Small intestine (tissue), 7 donors: ENCODE data around the gene TOM1L2. TPM values are rescaled to one million over a fixed set of nuclear protein-coding genes. Genes with fewer than 3 reads are reported as not detected.
"Not testable (repeated sequence)": the region's sequence is repeated elsewhere in the genome, so short reads cannot be mapped to it uniquely, and the experiment has no call there.

Source experiments
- DNase-seq, 2 donors: peaks; one replicate each; pipeline versions ENCODE4 v3.0.0 to v3.0.0-alpha.2; 2013
- FAIRE-seq: peaks from 2 replicates; lab custom pipeline; 2012; peaks lifted over from hg19 to GRCh38; lab: Jason Lieb, UNC
- H3K27ac ChIP-seq, 3 donors: one replicate each; pipeline ENCODE4 v1.5.1; 2013; ENCODE audit warnings: low read length in 2 of 3, mild to moderate bottlenecking in 2 of 3, control low read depth in 1 of 3, inconsistent platforms in 1 of 3, low read depth in 1 of 3, moderate library complexity in 1 of 3
- H3K27me3 ChIP-seq, 3 donors: one replicate each; pipeline ENCODE4 v1.6.1; 2013; ENCODE audit warnings: low read length in 3 of 3, inconsistent platforms in 1 of 3; ENCODE audit not compliant: control insufficient read depth in 3 of 3, insufficient read depth in 3 of 3
- H3K36me3 ChIP-seq, 3 donors: one replicate each; pipeline ENCODE4 v1.6.1; 2013; ENCODE audit warnings: low read length in 3 of 3, inconsistent platforms in 1 of 3, low read depth in 1 of 3, mild to moderate bottlenecking in 1 of 3, moderate library complexity in 1 of 3; ENCODE audit not compliant: control insufficient read depth in 3 of 3, insufficient read depth in 2 of 3
- H3K4me1 ChIP-seq, 3 donors: one replicate each; pipeline ENCODE4 v1.6.1; 2013; ENCODE audit warnings: low read length in 2 of 3, inconsistent platforms in 1 of 3, low read depth in 1 of 3, mild to moderate bottlenecking in 1 of 3, moderate library complexity in 1 of 3; ENCODE audit not compliant: control insufficient read depth in 3 of 3, insufficient read depth in 2 of 3
- H3K4me3 ChIP-seq, 3 donors: one replicate each; pipeline ENCODE4 v1.5.1; 2013; ENCODE audit warnings: low read length in 3 of 3, control low read depth in 1 of 3, inconsistent platforms in 1 of 3, low read depth in 1 of 3, mild to moderate bottlenecking in 1 of 3, moderate library complexity in 1 of 3
- H3K9me3 ChIP-seq, 2 donors: one replicate each; pipeline ENCODE4 v1.6.1; 2013; ENCODE audit warnings: low read depth in 1 of 2, low read length in 1 of 2; ENCODE audit not compliant: control insufficient read depth in 2 of 2, insufficient read depth in 1 of 2
- WGBS, 3 donors: extraction: QIAGEN DNeasy Blood & Tissue Kit; methylation state at CpG; one replicate each; pipeline ENCODE4 v1.1.7; 2013; 5-methylcytosine and 5-hydroxymethylcytosine counted together
- polyA plus RNA-seq, 4 donors: library from polyadenylated mRNA; stranded (reverse) in 3 of 4; unstranded in 1 of 4; fragments of 200-250 nt in 3 of 4; fragments of 120-200 nt in 1 of 4; gene quantifications; one replicate each; pipeline versions ENCODE4 v1.2.1 to v1.2.3, GENCODE V29; 2013
- donor health status: healthy with polysubstance abuse.
- donor health status: control.
- donor health status: control.
- donor health status: Bipolar disorder and iron deficiency.
- donor health status: healthy.

Gene TOM1L2
- polyA plus RNA-seq, 4 donors = 14.3 to 26.6 (median 24.7) TPM

- DNase-seq (no peak), FAIRE-seq (no peak)
- WGBS, 3 donors = 61 to 79% (median 71%) methylated on average over 5 of the region's 5 CpGs
- no peaks in the 10 kb centered on the region for H3K9me3 ChIP-seq
- H3K4me3 ChIP-seq = no peak overlapping the region
- peaks cover 8 to 24% (median 21%) of the 10 kb centered on the region in 3 donors for H3K4me1 ChIP-seq
- peak overlapping the region; percentile 37 to 64 (median 58) for H3K27ac ChIP-seq
- H3K27me3 ChIP-seq = no peaks in the 10 kb centered on the region
- H3K36me3 ChIP-seq = peaks cover 0 to 2% (median 0%) of the 10 kb centered on the region in 3 donors
Measured at GRCh38 chr17:17960500-17961030, 11.6 kb downstream of the TOM1L2 start.

GRCh38 chr17:17959520-17960361 lies 12.5 kb downstream of the TOM1L2 start:
- peak; percentile 43 to 49 for DNase-seq
- H3K4me1 ChIP-seq = peaks cover 8 to 24% (median 21%) of the 10 kb centered on the region in 3 donors
- WGBS, 3 donors = 14 to 22% (median 15%) methylated on average over 7 of the region's 7 CpGs
- H3K9me3 ChIP-seq = no peaks in the 10 kb centered on the region
- FAIRE-seq = no peak
- H3K36me3 ChIP-seq = peaks cover 0 to 8% (median 0%) of the 10 kb centered on the region in 3 donors
- no peak overlapping the region for H3K4me3 ChIP-seq
- H3K27ac ChIP-seq = peak overlapping the region; percentile 37 to 88 (median 58)
- H3K27me3 ChIP-seq = no peaks in the 10 kb centered on the region

- DNase-seq (no peak), FAIRE-seq (no peak)
- WGBS, 3 donors = 38 to 64% (median 50%) methylated on average over 5 of the region's 5 CpGs
- H3K27ac ChIP-seq = peak overlapping the region; percentile 47 to 88 (median 58)
- no peaks in the 10 kb centered on the region for H3K9me3 ChIP-seq
- peaks cover 8 to 24% (median 21%) of the 10 kb centered on the region in 3 donors for H3K4me1 ChIP-seq
- H3K36me3 ChIP-seq = peaks cover 0 to 8% (median 0%) of the 10 kb centered on the region in 3 donors
- H3K27me3 ChIP-seq = no peaks in the 10 kb centered on the region
- no peak overlapping the region for H3K4me3 ChIP-seq
Measured at GRCh38 chr17:17958982-17959381, 13.2 kb downstream of the TOM1L2 start.

GRCh38 chr17:17957584-17957916 lies 14.7 kb downstream of the TOM1L2 start:
- no peak for DNase-seq
- no peak overlapping the region for H3K4me3 ChIP-seq
- H3K27ac ChIP-seq = peak overlapping the region; percentile 47 to 88 (median 58)
- peaks cover 0 to 8% (median 0%) of the 10 kb centered on the region in 3 donors for H3K36me3 ChIP-seq
- H3K9me3 ChIP-seq = no peaks in the 10 kb centered on the region
- H3K4me1 ChIP-seq = peaks cover 8 to 24% (median 21%) of the 10 kb centered on the region in 3 donors
- H3K27me3 ChIP-seq = no peaks in the 10 kb centered on the region
- FAIRE-seq = no peak
- 28 to 75% (median 44%) methylated on average over 7 of the region's 7 CpGs for WGBS, 3 donors

- not testable (repeated sequence) for H3K9me3 ChIP-seq, H3K27me3 ChIP-seq, FAIRE-seq, DNase-seq, H3K4me3 ChIP-seq, H3K27ac ChIP-seq, H3K36me3 ChIP-seq
- H3K4me1 ChIP-seq = peaks cover 8 to 24% (median 21%) of the 10 kb centered on the region in 3 donors
- 96 to 98% (median 97%) methylated on average over 12 of the region's 12 CpGs for WGBS, 3 donors
Measured at GRCh38 chr17:17955790-17956341, 16.3 kb downstream of the TOM1L2 start.

DNA sequence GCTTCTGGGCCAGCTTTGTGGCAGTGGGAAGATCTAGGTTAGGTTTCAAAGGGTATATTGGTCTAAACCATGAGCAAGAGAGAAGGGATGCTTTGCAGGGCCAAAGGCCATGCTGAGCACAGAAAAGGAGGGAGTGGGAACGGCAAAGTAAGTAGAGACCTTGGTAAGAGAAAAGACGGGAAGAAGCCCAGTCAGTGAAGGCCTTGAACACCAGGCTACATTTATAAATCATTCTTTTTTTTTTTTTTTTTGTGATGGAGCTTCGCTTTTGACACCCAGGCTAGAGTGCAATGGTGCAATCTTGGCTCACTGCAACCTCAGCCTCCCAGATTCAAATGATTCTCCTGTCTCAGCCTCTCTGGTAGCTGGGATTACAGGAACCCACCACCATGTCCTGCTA lies 18.1 kb downstream of the TOM1L2 start:
- WGBS, 3 donors = 94 to 96% (median 94%) methylated on average over 3 of the region's 3 CpGs

GRCh38 chr17:17952691-17953090 lies 19.5 kb downstream of the TOM1L2 start:
- WGBS, 3 donors = 94 to 98% (median 96%) methylated on average over 3 of the region's 3 CpGs
- Histone ChIP-seq H3K27ac (no peak overlapping the region), H3K4me3 (no peak overlapping the region), H3K27me3 (no peaks in the 10 kb centered on the region), H3K9me3 (no peaks in the 10 kb centered on the region), H3K36me3 (peaks cover 0 to 11% (median 0%) of the 10 kb centered on the region in 3 donors), H3K4me1 (peaks cover 0 to 4% (median 2%) of the 10 kb centered on the region in 3 donors)
- DNase-seq (no peak), FAIRE-seq (no peak)

More for the DNA sequence above, 18.1 kb downstream of the TOM1L2 start:
- DNase-seq = no peak
- FAIRE-seq = no peak
- H3K4me1 ChIP-seq = peaks cover 5 to 14% (median 10%) of the 10 kb centered on the region in 3 donors
- H3K36me3 ChIP-seq = peaks cover 0 to 8% (median 0%) of the 10 kb centered on the region in 3 donors
- H3K27me3 ChIP-seq = no peaks in the 10 kb centered on the region
- no peak overlapping the region for H3K27ac ChIP-seq
- H3K4me3 ChIP-seq = no peak overlapping the region
- H3K9me3 ChIP-seq = no peaks in the 10 kb centered on the region

DNA sequence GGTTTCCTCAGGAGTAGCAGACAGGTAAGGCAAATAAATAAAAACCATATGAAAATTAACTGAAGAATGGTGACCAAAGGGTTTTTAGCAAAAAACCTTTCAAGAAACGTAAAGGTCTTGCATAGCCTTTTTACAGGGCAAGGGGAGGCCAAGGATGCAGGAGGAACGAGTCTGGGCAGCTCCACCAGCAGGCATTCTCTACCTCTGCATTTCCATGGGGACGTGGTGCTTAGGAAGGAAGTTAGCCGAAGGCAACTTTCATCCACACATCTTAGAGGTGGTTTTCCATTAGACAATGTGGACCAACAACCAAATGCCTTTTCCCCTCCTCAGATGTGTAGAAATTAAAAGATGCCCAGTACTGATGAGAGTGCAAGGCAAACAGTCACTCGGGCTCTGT lies 20.7 kb downstream of the TOM1L2 start:
- WGBS, 3 donors = 88 to 90% (median 90%) methylated on average over 5 of the region's 5 CpGs
- no peak overlapping the region for H3K4me3 ChIP-seq
- peaks cover 0 to 11% (median 0%) of the 10 kb centered on the region in 3 donors for H3K36me3 ChIP-seq
- no peak for FAIRE-seq
- H3K27me3 ChIP-seq = no peaks in the 10 kb centered on the region
- no peak overlapping the region for H3K27ac ChIP-seq
- H3K9me3 ChIP-seq = no peaks in the 10 kb centered on the region
- no peak for DNase-seq
- H3K4me1 ChIP-seq = peaks cover 0 to 3% (median 2%) of the 10 kb centered on the region in 3 donors
